Activated CD4-positive, alpha-beta T cell treated with anti-CD3 and anti-CD28 coated beads, Interleukin-2, amount 10 ng/mL, durations not matched to agents 24 days and 14 days (primary cell): ENCODE results near the gene JAZF1. TPM values are rescaled to one million over a fixed set of nuclear protein-coding genes. Genes with fewer than 3 reads are reported as not detected.

Source experiments
- DNase-seq: peaks from one replicate; pipeline ENCODE4 v3.0.0; 2022
- H3K27ac Mint-ChIP-seq: one replicate; pipeline ENCODE4 v1.8.0; 2022; ENCODE audit warnings: mild to moderate bottlenecking, mixed read lengths
- H3K27me3 Mint-ChIP-seq: one replicate; pipeline ENCODE4 v1.8.0; 2022; ENCODE audit warnings: mixed read lengths
- H3K36me3 Mint-ChIP-seq: one replicate; pipeline ENCODE4 v1.8.0; 2022; ENCODE audit warnings: low read depth, mild to moderate bottlenecking, mixed read lengths
- H3K4me1 Mint-ChIP-seq: one replicate; pipeline ENCODE4 v1.8.0; 2021; ENCODE audit warnings: mixed read lengths
- H3K4me3 Mint-ChIP-seq: one replicate; pipeline ENCODE4 v1.8.0; 2022; ENCODE audit warnings: mild to moderate bottlenecking, moderate library complexity, mixed read lengths
- H3K9me3 Mint-ChIP-seq: one replicate; pipeline ENCODE4 v1.8.0; 2021; ENCODE audit warnings: mixed read lengths
- intact Hi-C: fragments of 100-400 bp; cut with micrococcal nuclease; formaldehyde crosslinking; loops from one replicate; pipeline ENCODE4 v1.15.1; 2023
- total RNA-seq: library from RNA; stranded (reverse); gene quantifications from 2 replicates; pipeline ENCODE4 v1.2.3, GENCODE V29; 2022

JAZF1 gene
- total RNA-seq, 1 donor from 2014 or later: 4.2 TPM

DNA sequence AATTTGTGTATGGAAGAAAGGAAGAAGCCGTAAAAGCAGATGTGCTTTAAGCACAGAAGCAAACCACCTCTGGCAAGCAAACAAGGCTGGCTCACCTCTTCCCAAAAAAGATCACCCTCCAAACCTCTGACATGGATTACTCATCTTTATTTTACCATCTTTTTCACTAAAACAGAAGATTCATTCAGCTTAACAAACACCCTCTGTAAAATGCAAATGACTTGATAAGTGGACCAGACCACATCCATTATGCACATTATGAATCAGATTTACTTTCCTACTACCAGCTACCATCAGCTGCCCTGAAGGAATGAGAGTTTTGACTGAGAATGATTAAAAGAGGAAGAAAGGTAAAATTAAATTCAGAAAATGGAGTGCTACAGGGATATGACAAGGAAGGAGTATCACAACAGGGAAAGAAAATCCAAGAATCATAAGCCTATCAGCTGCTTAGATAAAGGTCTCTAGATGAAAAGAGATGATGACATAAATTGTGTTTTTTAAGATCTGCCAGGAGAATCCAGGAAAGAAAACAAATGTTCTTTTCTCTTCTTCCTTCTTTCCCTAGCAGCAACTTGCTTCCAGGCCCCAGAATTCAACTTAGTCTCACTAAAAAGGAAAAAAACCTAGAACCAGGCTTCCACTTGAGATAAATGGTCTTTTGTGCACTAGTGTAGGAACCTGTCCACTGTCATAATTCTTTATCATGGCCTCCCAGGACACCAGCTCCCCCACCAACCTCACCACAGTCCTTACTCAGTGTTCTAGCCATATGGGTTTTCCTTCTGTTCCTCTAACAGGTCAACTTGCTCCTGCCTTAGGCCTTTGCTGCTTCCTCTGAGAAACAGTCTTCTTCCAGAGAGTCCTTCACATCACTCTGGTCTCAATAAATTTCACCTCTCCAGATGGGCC is 47.4 kb downstream of the JAZF1 start:
- Mint-ChIP-seq H3K4me3 (no peak overlapping the region), H3K4me1 (peaks cover 2% of the 10 kb centered on the region), H3K27ac (no peak overlapping the region), H3K27me3 (no peaks in the 10 kb centered on the region), H3K9me3 (no peaks in the 10 kb centered on the region), H3K36me3 (no peaks in the 10 kb centered on the region)
- intact Hi-C loops: no loop called here
- no peak for DNase-seq

DNA sequence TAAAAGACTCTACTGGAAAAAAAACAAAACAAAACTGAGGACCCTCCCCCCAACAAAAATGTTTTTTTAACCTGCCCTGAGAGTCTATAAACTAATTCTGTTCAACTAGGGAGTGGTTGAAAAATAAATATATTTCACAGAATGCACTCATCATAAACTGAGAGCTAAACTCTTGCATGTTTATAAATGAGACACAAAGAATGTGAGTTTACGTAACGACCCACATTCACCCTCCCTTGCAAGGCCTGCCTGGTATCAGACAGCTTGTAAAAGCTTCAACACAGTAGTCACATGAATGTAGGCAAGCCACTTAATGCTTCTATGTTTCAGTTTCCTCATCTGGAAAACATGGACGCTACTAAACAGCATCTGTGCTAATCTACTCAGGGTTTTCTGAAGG is 50.3 kb downstream of the JAZF1 start:
- H3K36me3 Mint-ChIP-seq: no peaks in the 10 kb centered on the region
- no peak overlapping the region for H3K4me3 Mint-ChIP-seq
- H3K4me1 Mint-ChIP-seq: peaks cover 6% of the 10 kb centered on the region
- no peak for DNase-seq
- no peaks in the 10 kb centered on the region for H3K27me3 Mint-ChIP-seq
- H3K27ac Mint-ChIP-seq: no peak overlapping the region
- H3K9me3 Mint-ChIP-seq: no peaks in the 10 kb centered on the region
- intact Hi-C loops: no loop called here

DNA sequence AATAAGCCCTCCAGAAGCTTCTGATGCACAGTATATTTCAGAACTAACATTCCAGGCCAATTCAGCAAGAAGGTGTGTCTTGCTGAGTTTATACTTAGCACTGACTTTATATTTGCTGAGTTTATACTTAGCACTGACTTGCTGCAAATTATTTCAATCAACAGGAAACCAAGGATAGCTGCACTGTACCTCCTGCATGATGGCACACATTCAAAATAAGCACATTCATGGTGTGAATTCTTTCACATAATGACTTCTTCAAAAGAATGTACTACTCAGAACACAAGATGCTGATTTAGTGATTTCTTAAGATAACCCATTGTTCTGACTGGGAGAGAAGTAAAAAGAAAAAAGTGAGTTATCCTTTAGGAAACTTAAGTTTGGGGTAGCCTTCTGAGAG is 52.0 kb downstream of the JAZF1 start:
- intact Hi-C loops: no loop called here
- peaks cover 6% of the 10 kb centered on the region for H3K4me1 Mint-ChIP-seq
- H3K27me3 Mint-ChIP-seq: no peaks in the 10 kb centered on the region
- H3K4me3 Mint-ChIP-seq: no peak overlapping the region
- no peaks in the 10 kb centered on the region for H3K36me3 Mint-ChIP-seq
- no peaks in the 10 kb centered on the region for H3K9me3 Mint-ChIP-seq
- H3K27ac Mint-ChIP-seq: no peak overlapping the region
- no peak for DNase-seq

DNA sequence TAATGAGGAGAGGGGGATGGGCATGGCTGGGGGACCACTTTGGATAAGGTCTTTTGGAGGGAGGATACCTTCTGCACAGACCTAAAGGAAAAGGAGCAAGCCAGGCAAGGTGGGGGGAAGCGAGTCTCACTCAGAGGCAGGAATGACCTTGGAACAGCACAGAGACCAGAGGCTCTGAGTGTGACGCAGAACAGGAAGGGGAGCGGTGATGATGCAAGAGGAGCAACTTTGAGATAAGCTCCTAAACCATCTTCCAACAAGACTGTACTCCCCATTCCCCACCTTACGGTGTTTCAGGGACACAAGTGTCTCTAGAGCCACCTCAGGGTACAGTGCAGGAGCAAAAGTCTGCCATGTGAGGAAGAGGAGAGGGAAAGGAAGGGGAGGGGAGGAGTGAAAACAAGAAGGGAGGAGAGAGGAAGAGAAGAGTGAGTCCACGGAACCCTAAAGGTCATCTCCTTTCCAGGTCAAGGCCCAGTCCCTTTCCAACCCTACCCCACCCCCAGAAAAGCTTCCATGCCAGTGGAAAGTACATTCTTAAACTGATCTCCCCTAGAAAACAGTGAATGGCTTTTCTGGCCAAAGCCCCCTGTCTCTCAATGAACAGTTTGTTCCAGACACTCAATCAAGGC is 54.1 kb downstream of the JAZF1 start:
- H3K36me3 Mint-ChIP-seq: no peaks in the 10 kb centered on the region
- no peak overlapping the region for H3K4me3 Mint-ChIP-seq
- no peak overlapping the region for H3K27ac Mint-ChIP-seq
- no peak for DNase-seq
- H3K27me3 Mint-ChIP-seq: no peaks in the 10 kb centered on the region
- intact Hi-C loops: no loop called here
- no peaks in the 10 kb centered on the region for H3K9me3 Mint-ChIP-seq
- peaks cover 6% of the 10 kb centered on the region for H3K4me1 Mint-ChIP-seq

DNA sequence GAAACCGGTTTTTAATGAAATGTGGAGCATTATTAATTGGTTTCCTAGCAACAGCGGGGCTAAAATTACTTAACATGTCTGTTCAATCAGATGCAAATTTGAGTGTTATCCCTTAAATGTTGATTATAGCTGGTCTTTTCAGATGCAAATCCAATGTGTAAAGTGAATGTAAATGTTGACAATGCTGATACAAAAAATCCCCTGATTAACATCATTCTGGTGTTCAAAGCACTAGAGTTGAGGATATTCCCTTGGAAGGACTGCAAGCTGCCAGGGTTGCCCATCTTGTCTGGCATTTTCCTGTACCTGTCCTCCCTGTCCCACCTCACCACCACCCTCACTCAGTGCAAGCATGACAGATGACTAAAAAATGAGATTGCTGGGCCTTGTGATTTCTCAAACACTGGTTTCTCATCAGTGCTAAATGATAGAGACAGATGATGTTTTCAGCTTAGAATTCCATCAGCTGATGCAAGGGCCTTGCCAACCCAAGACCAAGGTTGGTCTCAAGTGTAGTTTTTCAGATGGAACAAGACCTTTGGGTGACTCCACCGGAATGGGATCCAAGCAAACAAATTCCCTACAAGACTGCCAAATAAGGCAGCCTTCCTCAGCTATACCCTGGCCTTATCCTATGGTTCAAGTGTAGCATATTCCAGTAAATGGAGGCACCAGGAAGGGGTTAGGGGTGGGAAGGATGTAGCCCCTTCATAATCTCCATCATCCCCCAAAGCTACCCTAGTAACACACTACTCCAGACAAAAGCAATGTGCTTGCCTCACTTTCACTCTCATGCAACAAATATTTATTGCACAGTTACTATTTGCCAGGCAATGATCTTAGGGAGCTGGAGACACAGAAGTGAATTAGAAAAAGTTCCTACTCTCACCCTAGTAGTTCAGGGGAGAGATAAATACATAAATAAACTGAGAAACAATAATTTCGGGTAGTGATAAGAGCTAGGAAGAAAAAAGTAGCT is 54.9 kb downstream of the JAZF1 start:
- H3K4me3 Mint-ChIP-seq: no peak overlapping the region
- intact Hi-C loops: no loop called here

DNA sequence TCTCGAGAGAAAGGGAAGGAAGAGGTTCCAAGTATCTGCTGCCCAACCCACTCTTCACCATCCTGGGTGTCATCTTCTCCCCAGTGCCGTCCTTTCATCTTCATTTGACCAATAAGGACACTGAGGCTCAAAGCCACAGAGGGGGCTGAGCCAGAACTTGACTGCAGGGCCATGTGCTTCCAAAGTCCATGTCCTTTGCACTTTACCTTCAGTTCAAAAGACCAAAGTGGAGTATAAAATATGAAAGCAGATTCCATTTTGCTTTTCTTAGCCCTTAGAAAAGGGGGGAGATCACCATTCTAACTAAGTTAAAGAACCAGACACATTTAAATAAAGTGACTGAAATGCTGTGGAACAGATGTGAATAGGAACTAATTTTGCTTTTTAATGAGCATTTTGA is 56.2 kb downstream of the JAZF1 start:
- intact Hi-C loops: no loop called here
- peaks cover 12% of the 10 kb centered on the region for H3K4me1 Mint-ChIP-seq
- no peaks in the 10 kb centered on the region for H3K9me3 Mint-ChIP-seq
- H3K4me3 Mint-ChIP-seq: no peak overlapping the region
- H3K27ac Mint-ChIP-seq: no peak overlapping the region
- H3K36me3 Mint-ChIP-seq: no peaks in the 10 kb centered on the region
- H3K27me3 Mint-ChIP-seq: no peaks in the 10 kb centered on the region
- DNase-seq: no peak

More for the DNA sequence above, 54.9 kb downstream of the JAZF1 start:
- Mint-ChIP-seq H3K4me1 (peaks cover 6% of the 10 kb centered on the region), H3K27ac (no peak overlapping the region), H3K36me3 (no peaks in the 10 kb centered on the region), H3K9me3 (no peaks in the 10 kb centered on the region), H3K27me3 (no peaks in the 10 kb centered on the region)
- DNase-seq: no peak

DNA sequence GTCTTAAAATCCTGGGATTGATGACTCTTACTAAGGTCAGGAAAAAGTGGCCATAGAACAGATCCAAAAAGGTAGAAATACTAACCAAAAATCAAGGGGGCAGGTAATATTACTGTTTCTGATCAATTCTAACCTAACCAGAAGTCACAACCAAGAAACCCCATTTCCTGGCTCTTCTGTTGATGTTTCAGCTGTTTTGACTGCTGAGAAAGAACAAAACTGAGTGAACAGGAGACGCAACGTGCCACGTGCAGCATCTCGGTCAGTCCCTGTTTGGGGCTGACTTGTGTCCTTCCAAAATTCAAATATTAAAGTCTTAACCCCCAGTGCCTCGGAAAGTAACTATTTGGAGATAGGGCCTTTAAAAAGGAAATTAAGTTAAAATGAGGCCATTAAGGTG is 56.8 kb downstream of the JAZF1 start:
- peaks cover 15% of the 10 kb centered on the region for H3K4me1 Mint-ChIP-seq
- H3K4me3 Mint-ChIP-seq: no peak overlapping the region
- H3K9me3 Mint-ChIP-seq: no peaks in the 10 kb centered on the region
- intact Hi-C loops: no loop called here
- no peaks in the 10 kb centered on the region for H3K27me3 Mint-ChIP-seq
- no peak overlapping the region for H3K27ac Mint-ChIP-seq
- DNase-seq: no peak
- no peaks in the 10 kb centered on the region for H3K36me3 Mint-ChIP-seq

DNA sequence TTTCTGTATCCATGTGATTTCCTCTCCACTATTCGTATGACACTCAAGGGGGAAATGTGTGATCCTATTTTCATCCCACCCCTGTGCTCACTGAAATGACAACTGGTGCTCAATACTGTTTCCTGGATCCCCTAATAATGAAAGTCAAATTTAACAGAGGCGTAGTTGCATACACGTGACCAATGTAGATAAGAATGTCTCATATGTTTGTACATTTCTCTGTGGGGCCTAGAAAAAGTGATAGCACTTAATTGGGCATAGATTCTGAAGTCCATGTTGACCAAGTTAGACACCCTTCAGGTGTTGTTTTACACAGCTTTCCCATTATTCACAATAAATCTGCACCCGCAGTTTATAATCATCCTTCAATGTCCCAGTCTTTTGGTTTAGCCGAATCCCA is 59.1 kb downstream of the JAZF1 start:
- H3K27ac Mint-ChIP-seq: no peak overlapping the region
- no peaks in the 10 kb centered on the region for H3K36me3 Mint-ChIP-seq
- peaks cover 3% of the 10 kb centered on the region for H3K9me3 Mint-ChIP-seq
- no peak for DNase-seq
- H3K27me3 Mint-ChIP-seq: no peaks in the 10 kb centered on the region
- intact Hi-C loops: no loop called here
- no peak overlapping the region for H3K4me3 Mint-ChIP-seq
- peaks cover 12% of the 10 kb centered on the region for H3K4me1 Mint-ChIP-seq

DNA sequence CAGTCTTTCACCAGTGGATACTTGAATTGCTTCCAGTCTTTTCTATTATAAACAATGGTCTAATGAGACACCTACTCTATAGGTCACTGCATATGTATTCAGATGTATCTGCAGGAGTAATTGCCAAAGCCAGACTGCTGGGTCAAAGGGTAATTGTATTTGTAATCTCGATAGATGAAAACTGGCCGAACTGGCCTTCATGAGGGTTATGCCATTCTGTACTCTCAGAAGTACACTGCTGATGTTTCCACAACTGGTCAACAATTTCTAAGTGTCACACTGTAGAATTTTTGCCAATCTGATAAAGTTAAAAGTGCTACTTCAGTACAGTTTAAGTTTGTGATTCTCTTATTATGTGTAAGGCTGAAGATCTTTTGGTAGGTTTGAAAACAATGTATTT is 64.6 kb downstream of the JAZF1 start:
- H3K27me3 Mint-ChIP-seq: no peaks in the 10 kb centered on the region
- no peak overlapping the region for H3K27ac Mint-ChIP-seq
- H3K36me3 Mint-ChIP-seq: no peaks in the 10 kb centered on the region
- intact Hi-C loops: no loop called here
- no peak for DNase-seq
- H3K4me3 Mint-ChIP-seq: no peak overlapping the region
- peaks cover 3% of the 10 kb centered on the region for H3K9me3 Mint-ChIP-seq
- H3K4me1 Mint-ChIP-seq: peaks cover 9% of the 10 kb centered on the region

DNA sequence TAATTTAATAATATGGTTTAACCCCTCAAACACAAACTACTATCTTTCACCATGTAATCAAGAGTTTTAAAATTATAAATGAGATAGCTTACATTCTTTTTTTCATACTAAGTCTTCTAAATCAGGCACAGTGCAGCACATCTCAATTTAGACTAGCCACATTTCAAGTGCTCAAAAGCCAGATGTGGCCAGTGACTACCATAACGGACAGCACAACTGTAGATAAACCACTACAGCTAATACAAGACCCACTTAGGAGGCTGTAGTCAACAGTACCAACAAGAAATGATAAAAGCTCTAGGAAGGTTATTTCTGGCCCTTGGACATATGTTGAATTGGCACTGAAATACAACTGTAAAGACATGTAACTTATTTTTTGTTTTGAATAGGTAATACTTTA is 65.3 kb downstream of the JAZF1 start:
- Mint-ChIP-seq H3K27me3 (no peaks in the 10 kb centered on the region), H3K4me3 (no peak overlapping the region), H3K36me3 (no peaks in the 10 kb centered on the region), H3K9me3 (peaks cover 3% of the 10 kb centered on the region), H3K4me1 (peaks cover 7% of the 10 kb centered on the region), H3K27ac (no peak overlapping the region)
- intact Hi-C loops: no loop called here
- no peak for DNase-seq

DNA sequence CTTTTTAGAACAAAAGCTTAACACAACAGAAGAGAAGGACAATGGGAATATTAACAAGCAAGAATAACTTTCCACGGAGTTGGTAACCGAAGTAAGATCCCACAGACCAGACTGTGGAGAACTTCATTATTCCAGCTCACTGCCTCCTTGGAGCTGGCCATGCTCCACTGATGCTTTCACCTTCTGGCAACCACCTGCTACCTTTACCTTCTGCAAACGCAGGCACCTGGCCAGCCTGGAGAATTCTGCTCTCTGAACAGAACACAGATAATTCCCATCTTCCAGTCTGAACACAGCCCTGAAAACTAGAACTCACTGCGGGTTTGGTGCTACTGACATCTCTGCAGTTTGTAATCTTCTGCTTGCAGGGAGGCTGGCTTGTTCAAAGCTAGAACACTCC is 66.5 kb downstream of the JAZF1 start:
- no peak overlapping the region for H3K27ac Mint-ChIP-seq
- intact Hi-C loops: no loop called here
- no peaks in the 10 kb centered on the region for H3K36me3 Mint-ChIP-seq
- H3K27me3 Mint-ChIP-seq: no peaks in the 10 kb centered on the region
- peaks cover 3% of the 10 kb centered on the region for H3K9me3 Mint-ChIP-seq
- H3K4me1 Mint-ChIP-seq: no peaks in the 10 kb centered on the region
- no peak overlapping the region for H3K4me3 Mint-ChIP-seq
- no peak for DNase-seq

DNA sequence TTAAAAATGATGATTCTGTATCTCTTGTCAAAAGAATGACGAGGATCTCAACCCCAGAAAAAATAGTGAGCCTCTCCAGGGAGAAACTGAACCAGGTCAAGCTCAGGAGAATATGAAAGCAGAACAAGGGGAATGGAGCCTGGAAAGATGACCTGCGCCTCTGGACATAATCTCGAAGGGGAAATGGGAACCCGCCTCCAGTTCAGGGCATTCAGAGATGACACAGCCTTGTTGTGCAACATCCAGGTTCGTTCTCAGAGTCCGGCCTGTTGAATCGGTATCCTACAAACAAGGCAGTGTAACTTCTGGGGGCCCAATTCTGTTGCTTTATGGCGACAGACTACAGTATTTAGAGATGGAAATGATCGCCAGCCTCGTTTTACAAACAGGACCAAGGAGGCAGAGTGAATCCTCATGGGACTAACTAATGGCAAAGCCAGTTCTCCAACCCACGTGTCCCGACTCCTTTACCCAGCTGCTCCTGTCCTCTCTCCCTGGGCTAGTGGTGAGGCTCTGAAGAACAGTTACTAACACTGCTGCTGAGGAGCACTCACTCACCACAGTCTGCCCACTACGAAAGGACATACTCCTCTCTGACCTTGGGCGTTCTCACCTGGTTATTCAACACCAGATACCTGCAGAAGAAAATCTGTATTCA is 67.6 kb downstream of the JAZF1 start:
- no peaks in the 10 kb centered on the region for H3K4me1 Mint-ChIP-seq

DNA sequence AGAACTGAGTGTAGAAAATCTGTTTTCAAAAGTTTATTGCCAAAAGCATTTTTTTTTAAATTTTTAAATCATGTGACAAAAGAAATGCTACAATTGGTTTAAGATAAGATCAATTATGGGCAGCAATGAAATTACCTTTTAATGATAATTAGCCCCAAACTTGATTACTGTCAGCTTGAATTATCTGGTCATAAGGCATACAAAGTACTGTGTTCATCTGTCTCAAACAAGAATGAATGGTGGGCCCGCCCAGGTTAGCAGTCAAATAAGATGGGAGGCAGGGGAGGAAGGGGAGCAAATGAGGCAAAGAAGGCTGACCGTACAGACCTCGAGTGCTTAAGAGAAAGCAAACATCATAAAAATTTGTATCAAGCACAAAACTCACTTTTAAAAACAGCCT is 68.1 kb downstream of the JAZF1 start:
- H3K4me1 Mint-ChIP-seq: no peaks in the 10 kb centered on the region

More for the DNA sequence above, 67.6 kb downstream of the JAZF1 start:
- no peak overlapping the region for H3K4me3 Mint-ChIP-seq
- DNase-seq: no peak
- intact Hi-C loops: no loop called here
- H3K27me3 Mint-ChIP-seq: no peaks in the 10 kb centered on the region
- no peak overlapping the region for H3K27ac Mint-ChIP-seq
- no peaks in the 10 kb centered on the region for H3K36me3 Mint-ChIP-seq
- H3K9me3 Mint-ChIP-seq: peaks cover 3% of the 10 kb centered on the region

More for the DNA sequence above, 68.1 kb downstream of the JAZF1 start:
- peaks cover under 1% of the 10 kb centered on the region for H3K9me3 Mint-ChIP-seq
- no peak overlapping the region for H3K4me3 Mint-ChIP-seq
- intact Hi-C loops: no loop called here
- no peak for DNase-seq
- H3K27ac Mint-ChIP-seq: no peak overlapping the region
- H3K36me3 Mint-ChIP-seq: no peaks in the 10 kb centered on the region
- no peaks in the 10 kb centered on the region for H3K27me3 Mint-ChIP-seq
